ENCODE results near the gene EFHD1.

Gene EFHD1

GRCh38 chr2:232633413-232634205 is at the start of gene EFHD1:
TSS of gene EFHD1 (plus strand) at chr2:232633604. CDS start at chr2:232633705, 101 bp downstream.
- DNase-seq (ENCODE audit: low read depth): peak; percentile 47

GRCh38 chr2:232584238-232584637 is 49.2 kb upstream of the EFHD1 start:
- DNase-seq (ENCODE audit: low read depth): no peak

- no peak for DNase-seq (ENCODE audit: low read depth)
These were observed 46.4 kb upstream of the EFHD1 start for GRCh38 chr2:232586943-232587505.

GRCh38 chr2:232587512-232587911 is 45.9 kb upstream of the EFHD1 start:
- DNase-seq (ENCODE audit: low read depth): no peak

GRCh38 chr2:232588031-232588430 is 45.4 kb upstream of the EFHD1 start:
- DNase-seq (ENCODE audit: low read depth): no peak

- peak; percentile 78 for DNase-seq (ENCODE audit: low read depth)
These were observed 44.5 kb upstream of the EFHD1 start for GRCh38 chr2:232588680-232589585.

GRCh38 chr2:232592772-232593395 is 40.5 kb upstream of the EFHD1 start:
- DNase-seq (ENCODE audit: low read depth): peak; percentile 92

GRCh38 chr2:232593982-232594381 is 39.4 kb upstream of the EFHD1 start:
- no peak for DNase-seq (ENCODE audit: low read depth)

GRCh38 chr2:232597362-232598079 is 35.9 kb upstream of the EFHD1 start:
- DNase-seq (ENCODE audit: low read depth): no peak

GRCh38 chr2:232598293-232598692 is 35.1 kb upstream of the EFHD1 start:
- no peak for DNase-seq (ENCODE audit: low read depth)

- no peak for DNase-seq (ENCODE audit: low read depth)
These were observed 33.2 kb upstream of the EFHD1 start for GRCh38 chr2:232600053-232600773.

- no peak for DNase-seq (ENCODE audit: low read depth)
These were observed 30.1 kb upstream of the EFHD1 start for GRCh38 chr2:232603283-232603682.

GRCh38 chr2:232604535-232604934 is 28.9 kb upstream of the EFHD1 start:
- no peak for DNase-seq (ENCODE audit: low read depth)

GRCh38 chr2:232607011-232607410 is 26.4 kb upstream of the EFHD1 start:
- no peak for DNase-seq (ENCODE audit: low read depth)

GRCh38 chr2:232609607-232610006 is 23.8 kb upstream of the EFHD1 start:
- DNase-seq (ENCODE audit: low read depth): no peak

GRCh38 chr2:232610081-232610480 is 23.3 kb upstream of the EFHD1 start:
- DNase-seq (ENCODE audit: low read depth): no peak

GRCh38 chr2:232611061-232611460 is 22.3 kb upstream of the EFHD1 start:
- no peak for DNase-seq (ENCODE audit: low read depth)

- DNase-seq (ENCODE audit: low read depth): peak; percentile 55
These were observed 21.7 kb upstream of the EFHD1 start for GRCh38 chr2:232611559-232612218.

GRCh38 chr2:232613538-232614134 is 19.8 kb upstream of the EFHD1 start:
- no peak for DNase-seq (ENCODE audit: low read depth)

GRCh38 chr2:232615339-232615738 is 18.1 kb upstream of the EFHD1 start:
- no peak for DNase-seq (ENCODE audit: low read depth)

Data from iris pigment epithelial cell (primary cell).